ENCODE data around the gene ABLIM1. TPM values are rescaled to one million over a fixed set of nuclear protein-coding genes. Genes with fewer than 3 reads are reported as not detected.

ABLIM1 gene
- total and polyA plus RNA-seq, 10 donors: 11.0 to 59.4 (median 38.7) TPM

GRCh38 chr10:114607358-114607998 lies 50.6 kb downstream of the ABLIM1 start:
- no peak overlapping the region for H3K27ac ChIP-seq
- no peaks in the 10 kb centered on the region for H3K27me3 ChIP-seq (replicated peaks in 1 of 7)
- H3K4me3 ChIP-seq: no peak overlapping the region
- intact Hi-C loops (cut with DNase I; ENCODE audit: low total_unique reads): no loop called here
- TF ChIP-seq, protein P1, sequence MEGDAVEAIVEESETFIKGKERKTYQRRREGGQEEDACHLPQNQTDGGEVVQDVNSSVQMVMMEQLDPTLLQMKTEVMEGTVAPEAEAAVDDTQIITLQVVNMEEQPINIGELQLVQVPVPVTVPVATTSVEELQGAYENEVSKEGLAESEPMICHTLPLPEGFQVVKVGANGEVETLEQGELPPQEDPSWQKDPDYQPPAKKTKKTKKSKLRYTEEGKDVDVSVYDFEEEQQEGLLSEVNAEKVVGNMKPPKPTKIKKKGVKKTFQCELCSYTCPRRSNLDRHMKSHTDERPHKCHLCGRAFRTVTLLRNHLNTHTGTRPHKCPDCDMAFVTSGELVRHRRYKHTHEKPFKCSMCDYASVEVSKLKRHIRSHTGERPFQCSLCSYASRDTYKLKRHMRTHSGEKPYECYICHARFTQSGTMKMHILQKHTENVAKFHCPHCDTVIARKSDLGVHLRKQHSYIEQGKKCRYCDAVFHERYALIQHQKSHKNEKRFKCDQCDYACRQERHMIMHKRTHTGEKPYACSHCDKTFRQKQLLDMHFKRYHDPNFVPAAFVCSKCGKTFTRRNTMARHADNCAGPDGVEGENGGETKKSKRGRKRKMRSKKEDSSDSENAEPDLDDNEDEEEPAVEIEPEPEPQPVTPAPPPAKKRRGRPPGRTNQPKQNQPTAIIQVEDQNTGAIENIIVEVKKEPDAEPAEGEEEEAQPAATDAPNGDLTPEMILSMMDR (IDR thresholded peaks at IDR 0.05 in 8 of 11, conservative IDR thresholded peaks at IDR 0.05 in 3 of 11): no peak
- TF ChIP-seq POLR2AphosphoS5 (IDR thresholded peaks at IDR 0.05) (no peak), POLR2A (IDR thresholded peaks at IDR 0.05) (no peak)
- 81 to 90% (median 88%) methylated on average over 8 of the region's 8 CpGs for WGBS, 5 donors
- no peak for DNase-seq
- peaks cover 0 to 13% (median 0%) of the 10 kb centered on the region in 6 donors for H3K4me1 ChIP-seq
- H3K9me3 ChIP-seq: no peaks in the 10 kb centered on the region
- H3K36me3 ChIP-seq: no peaks in the 10 kb centered on the region

GRCh38 chr10:114605155-114605797 lies 52.8 kb downstream of the ABLIM1 start:
- 68 to 83% (median 74%) methylated on average over 4 of the region's 4 CpGs for WGBS, 5 donors
- intact Hi-C loops (cut with DNase I; ENCODE audit: low total_unique reads): no loop called here
- Histone ChIP-seq H3K27ac (no peak overlapping the region), H3K36me3 (no peaks in the 10 kb centered on the region), H3K4me1 (peaks cover 0 to 13% (median 0%) of the 10 kb centered on the region in 6 donors), H3K9me3 (no peaks in the 10 kb centered on the region), H3K4me3 (no peak overlapping the region), H3K27me3 (replicated peaks in 1 of 7) (no peaks in the 10 kb centered on the region)
- no peak for TF ChIP-seq POLR2A (IDR thresholded peaks at IDR 0.05)
- TF ChIP-seq POLR2AphosphoS5 (IDR thresholded peaks at IDR 0.05): no peak
- TF ChIP-seq, protein P1 (IDR thresholded peaks at IDR 0.05 in 8 of 11, conservative IDR thresholded peaks at IDR 0.05 in 3 of 11): no peak
- no peak for DNase-seq

DNA sequence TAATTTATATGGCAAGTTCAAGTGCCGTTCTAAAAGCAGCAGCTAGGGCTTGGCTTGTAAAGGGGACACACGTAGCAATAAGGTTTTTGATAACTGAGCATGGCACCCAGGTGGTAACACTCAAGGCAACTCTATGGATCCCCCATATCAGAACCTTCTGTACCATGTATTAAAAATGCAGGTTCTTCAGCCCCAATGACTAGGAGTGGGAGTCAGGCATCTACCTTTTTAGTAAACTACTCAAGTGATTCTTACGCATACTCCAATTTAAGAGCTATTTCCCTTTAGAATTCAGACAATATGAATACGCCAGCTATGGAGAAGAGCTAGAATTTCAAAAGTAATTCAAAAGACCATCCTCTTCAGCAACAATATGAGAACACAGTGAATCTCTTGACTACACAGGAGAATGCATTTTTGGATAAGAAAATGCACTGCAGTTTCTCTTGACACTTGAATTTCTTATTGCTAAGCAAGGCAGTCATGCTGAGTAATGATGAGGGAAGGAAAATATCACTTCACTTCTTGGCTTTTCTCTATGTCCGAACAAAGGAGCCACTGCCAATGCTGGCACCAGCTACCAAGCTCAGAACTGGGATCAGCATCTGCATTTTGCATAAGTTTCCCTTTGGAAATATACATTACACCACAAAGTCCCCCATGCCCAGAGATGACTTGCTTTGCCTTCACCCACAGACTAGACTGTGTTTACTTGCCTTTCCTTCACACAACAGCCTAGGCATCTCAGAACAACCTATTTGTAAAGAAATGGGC lies 53.5 kb downstream of the ABLIM1 start:
- intact Hi-C loops (cut with DNase I; ENCODE audit: low total_unique reads): no loop called here
- H3K27ac ChIP-seq: no peak overlapping the region
- no peak overlapping the region for H3K4me3 ChIP-seq
- WGBS, 5 donors: 52 to 78% (median 66%) methylated on average over 5 of the region's 5 CpGs
- no peak for DNase-seq
- no peaks in the 10 kb centered on the region for H3K9me3 ChIP-seq
- H3K27me3 ChIP-seq (replicated peaks in 1 of 7): no peaks in the 10 kb centered on the region
- peaks cover 0 to 13% (median 0%) of the 10 kb centered on the region in 6 donors for H3K4me1 ChIP-seq
- H3K36me3 ChIP-seq: no peaks in the 10 kb centered on the region
- no peak for TF ChIP-seq POLR2AphosphoS5 (IDR thresholded peaks at IDR 0.05)
- TF ChIP-seq, protein P1 (IDR thresholded peaks at IDR 0.05 in 8 of 11, conservative IDR thresholded peaks at IDR 0.05 in 3 of 11): no peak
- TF ChIP-seq POLR2A (IDR thresholded peaks at IDR 0.05): no peak

GRCh38 chr10:114603948-114604347 lies 54.1 kb downstream of the ABLIM1 start:
- H3K27ac ChIP-seq: no peak overlapping the region
- no peak for DNase-seq
- H3K4me1 ChIP-seq: peaks cover 0 to 13% (median 0%) of the 10 kb centered on the region in 6 donors
- WGBS, 5 donors: 26 to 47% (median 32%) methylated on average over 2 of the region's 2 CpGs
- intact Hi-C loops (cut with DNase I; ENCODE audit: low total_unique reads): no loop called here
- H3K9me3 ChIP-seq: no peaks in the 10 kb centered on the region
- H3K27me3 ChIP-seq (replicated peaks in 1 of 7): no peaks in the 10 kb centered on the region
- TF ChIP-seq POLR2AphosphoS5 (IDR thresholded peaks at IDR 0.05) (no peak), POLR2A (IDR thresholded peaks at IDR 0.05) (no peak)
- TF ChIP-seq, protein P1 (IDR thresholded peaks at IDR 0.05 in 8 of 11, conservative IDR thresholded peaks at IDR 0.05 in 3 of 11): no peak
- H3K4me3 ChIP-seq: no peak overlapping the region
- no peaks in the 10 kb centered on the region for H3K36me3 ChIP-seq
